H1 (cell line): ENCODE measurements around the gene CEP95. TPM values are rescaled to one million over a fixed set of nuclear protein-coding genes. Genes with fewer than 3 reads are reported as not detected.

Source experiments
- CTCF ChIA-PET: fragments of 300-600 bp; sonication (Branson Sonifier 250); formaldehyde crosslinking; loops from one replicate; lab custom pipeline; 2021; ENCODE audit not compliant: partially characterized antibody; lab: Charles Lee
- POLR2A ChIA-PET: fragments of 300-600 bp; sonication (Branson Sonifier 250); formaldehyde crosslinking; loops from one replicate; lab custom pipeline; 2021; ENCODE audit warnings: inconsistent platforms; ENCODE audit not compliant: partially characterized antibody; lab: Charles Lee
- DNase-seq, 2 experiments: peaks; one replicate each; pipeline versions ENCODE4 v3.0.0 to v3.0.0-alpha.2; 2010 to 2022; ENCODE audit warnings: low spot score in 2 of 2, low read depth in 1 of 2, mixed read lengths in 1 of 2
- FAIRE-seq: peaks from 2 replicates; lab custom pipeline; 2011; peaks lifted over from hg19 to GRCh38; lab: Jason Lieb, UNC
- H2AFZ ChIP-seq: 2 replicates; pipeline ENCODE4 v1.8.1; 2012; ENCODE audit warnings: low read length, inconsistent platforms
- H2AK5ac ChIP-seq: 2 replicates; pipeline ENCODE4 v1.6.1; 2013; ENCODE audit warnings: low read depth, low read length
- H2BK120ac ChIP-seq: replicated peaks from 2 replicates; pipeline ENCODE3; 2013; ENCODE audit warnings: low read depth, low read length, inconsistent platforms
- H2BK12ac ChIP-seq: 2 replicates; pipeline ENCODE4 v1.6.1; 2013; ENCODE audit warnings: low read depth, low read length
- H2BK15ac ChIP-seq: 2 replicates; pipeline ENCODE4 v1.6.1; 2013; ENCODE audit warnings: low read length
- H2BK20ac ChIP-seq: 2 replicates; pipeline ENCODE4 v1.6.1; 2013; ENCODE audit warnings: low read length
- H2BK5ac ChIP-seq: 2 replicates; pipeline ENCODE4 v1.6.1; 2013; ENCODE audit warnings: low read depth, low read length
- H3K14ac ChIP-seq: 2 replicates; pipeline ENCODE4 v1.6.1; 2013; ENCODE audit warnings: inconsistent platforms; ENCODE audit not compliant: insufficient read length
- H3K18ac ChIP-seq: 2 replicates; pipeline ENCODE4 v1.6.1; 2013; ENCODE audit warnings: low read length; ENCODE audit errors: extremely low read depth
- H3K23ac ChIP-seq: 2 replicates; pipeline ENCODE4 v1.6.1; 2013; ENCODE audit warnings: inconsistent platforms; ENCODE audit not compliant: insufficient read length
- H3K23me2 ChIP-seq: 2 replicates; pipeline ENCODE4 v1.6.1; 2013; ENCODE audit warnings: low read depth, low read length
- H3K27ac ChIP-seq: 2 replicates; pipeline ENCODE4 v1.6.1; 2011; ENCODE audit warnings: low read depth, low read length, inconsistent platforms
- H3K27me3 ChIP-seq, 4 experiments: replicated peaks in 1 of 4; 1 replicate in 1 of 4; 2 replicates in 3 of 4; pipeline versions ENCODE4 v1.6.1 to v1.8.1; 2011 to 2013; ENCODE audit warnings: low read length in 3 of 4, mild to moderate bottlenecking in 3 of 4, inconsistent platforms in 2 of 4, mixed read lengths in 2 of 4, moderate library complexity in 1 of 4; ENCODE audit not compliant: control insufficient read depth in 3 of 4, insufficient read depth in 3 of 4; ENCODE audit errors: extremely low read depth in 1 of 4
- H3K36me3 ChIP-seq, 4 experiments: 2 replicates each; pipeline versions ENCODE4 v1.6.1 to v1.8.1; 2011 to 2013; ENCODE audit warnings: mild to moderate bottlenecking in 4 of 4, low read length in 3 of 4, moderate library complexity in 2 of 4, control low read depth in 1 of 4, inconsistent platforms in 1 of 4; ENCODE audit not compliant: insufficient read depth in 4 of 4, control insufficient read depth in 2 of 4
- H3K4ac ChIP-seq: replicated peaks from 2 replicates; pipeline ENCODE3; 2013; ENCODE audit warnings: low read length, low read depth, mixed read lengths, inconsistent platforms; ENCODE audit not compliant: insufficient read length
- H3K4me1 ChIP-seq, 4 experiments: replicated peaks in 1 of 4; 1 replicate in 1 of 4; 2 replicates in 3 of 4; pipeline versions ENCODE4 v1.6.1 to v1.8.1; 2011 to 2013; ENCODE audit warnings: low read length in 3 of 4, inconsistent platforms in 2 of 4, mixed read lengths in 1 of 4; ENCODE audit not compliant: insufficient read depth in 4 of 4, control insufficient read depth in 3 of 4
- H3K4me2 ChIP-seq, 2 experiments: 2 replicates each; pipeline versions ENCODE4 v1.6.1 to v1.8.1; 2011 to 2013; ENCODE audit warnings: low read depth in 2 of 2, low read length in 2 of 2, control low read depth in 1 of 2, inconsistent platforms in 1 of 2, mild to moderate bottlenecking in 1 of 2; ENCODE audit not compliant: insufficient read depth in 1 of 2
- H3K4me3 ChIP-seq, 4 experiments: fragments of 200-600, 300-600 bp in 1 of 4; sonication (generic), shearing (Covaris generic), sonication (Bioruptor Twin) in 1 of 4; 2 replicates each; pipeline versions ENCODE4 v1.5.1 to v1.8.1; 2011 to 2016; ENCODE audit warnings: low read length in 4 of 4, low read depth in 3 of 4, control low read depth in 2 of 4, inconsistent platforms in 2 of 4, mild to moderate bottlenecking in 2 of 4, mixed read lengths in 1 of 4, moderate library complexity in 1 of 4; ENCODE audit not compliant: insufficient read depth in 2 of 4; ENCODE audit errors: extremely low read depth in 1 of 4
- H3K56ac ChIP-seq: replicated peaks from 2 replicates; pipeline ENCODE3; 2013; ENCODE audit warnings: low read depth, mild to moderate bottlenecking, mixed read lengths, low read length, inconsistent platforms; ENCODE audit not compliant: insufficient read length
- H3K79me1 ChIP-seq: 2 replicates; pipeline ENCODE4 v1.6.1; 2013; ENCODE audit warnings: low read depth, low read length, control low read depth
- H3K79me2 ChIP-seq, 2 experiments: 2 replicates each; pipeline versions ENCODE4 v1.6.1 to v1.8.1; 2012 to 2013; ENCODE audit warnings: low read length in 2 of 2, mild to moderate bottlenecking in 2 of 2, inconsistent platforms in 1 of 2; ENCODE audit not compliant: insufficient read depth in 2 of 2, control insufficient read depth in 1 of 2
- H3K9ac ChIP-seq, 4 experiments: replicated peaks in 1 of 4; 1 replicate in 1 of 4; 2 replicates in 3 of 4; pipeline versions ENCODE4 v1.6.1 to v1.8.1; 2011 to 2013; ENCODE audit warnings: low read depth in 3 of 4, low read length in 3 of 4, control low read depth in 2 of 4, mild to moderate bottlenecking in 2 of 4, moderate library complexity in 2 of 4, inconsistent platforms in 1 of 4; ENCODE audit errors: extremely low read depth in 1 of 4
- H3K9me3 ChIP-seq, 2 experiments: 2 replicates each; pipeline versions ENCODE4 v1.6.1 to v1.8.1; 2012 to 2013; ENCODE audit warnings: mild to moderate bottlenecking in 2 of 2, moderate library complexity in 2 of 2, control low read depth in 1 of 2, inconsistent platforms in 1 of 2, low read depth in 1 of 2, low read length in 1 of 2, mixed read lengths in 1 of 2; ENCODE audit not compliant: insufficient read depth in 2 of 2
- H4K20me1 ChIP-seq, 2 experiments: replicated peaks in 1 of 2; 2 replicates each; pipeline versions ENCODE3 to v1.8.1; 2011 to 2013; ENCODE audit warnings: inconsistent platforms in 2 of 2, low read length in 2 of 2, mild to moderate bottlenecking in 1 of 2; ENCODE audit not compliant: insufficient read depth in 2 of 2, control insufficient read depth in 1 of 2
- H4K5ac ChIP-seq: 2 replicates; pipeline ENCODE4 v1.6.1; 2013; ENCODE audit warnings: low read length, low read depth, mixed read lengths, inconsistent platforms; ENCODE audit not compliant: insufficient read length
- H4K8ac ChIP-seq: 2 replicates; pipeline ENCODE4 v1.8.0; 2013; ENCODE audit warnings: mild to moderate bottlenecking, moderate library complexity, low read length, inconsistent platforms; ENCODE audit not compliant: insufficient read depth; ENCODE audit errors: extremely low read depth
- H4K91ac ChIP-seq: replicated peaks from 2 replicates; pipeline ENCODE3; 2013; ENCODE audit warnings: low read length, mixed read lengths, inconsistent platforms; ENCODE audit not compliant: insufficient read length
- BCL11A ChIP-seq, 2 experiments: IDR thresholded peaks; one replicate each; pipeline ENCODE4 v1.6.1; 2011; ENCODE audit warnings: low read depth in 2 of 2, low read length in 2 of 2, mild to moderate bottlenecking in 2 of 2
- CEBPB ChIP-seq: IDR thresholded peaks from 2 replicates; pipeline ENCODE4 v1.6.1; 2012; ENCODE audit warnings: low read depth, low read length
- FOSL1 ChIP-seq: IDR thresholded peaks from 2 replicates; pipeline ENCODE4 v1.6.1; 2011; ENCODE audit warnings: mild to moderate bottlenecking, low read depth, low read length, moderate library complexity; ENCODE audit not compliant: insufficient read depth
- SIRT6 ChIP-seq: IDR thresholded peaks from one replicate; pipeline ENCODE4 v1.7.1; 2012; ENCODE audit warnings: low read length, inconsistent platforms
- TAF1 ChIP-seq: IDR thresholded peaks from 2 replicates; pipeline ENCODE4 v1.6.1; 2011; ENCODE audit warnings: mild to moderate bottlenecking, low read depth, low read length
- WGBS, 2 experiments: shearing (Covaris generic) in 1 of 2; methylation state at CpG; one replicate each; pipeline versions ENCODE4 v1.1.6 to v1.1.7; 2013 to 2015; ENCODE audit warnings: low lambda C conversion rate in 2 of 2, mixed read lengths in 2 of 2, inconsistent platforms in 1 of 2, low coverage in 1 of 2, missing lambda C conversion rate in 1 of 2; ENCODE audit not compliant: insufficient replicate concordance in 2 of 2, insufficient coverage in 1 of 2, insufficient read length in 1 of 2; ENCODE audit errors: extremely low coverage in 1 of 2, missing lambda C conversion rate in 1 of 2; 5-methylcytosine and 5-hydroxymethylcytosine counted together
- polyA plus RNA-seq, 7 experiments: library from polyadenylated mRNA; depleted of rRNA in 3 of 7; stranded (reverse) in 5 of 7; unstranded in 2 of 7; fragments of >200 nt in 5 of 7; fragments of 200-250 nt in 2 of 7; gene quantifications; 1 replicate in 5 of 7; 2 replicates in 1 of 7; 4 replicates in 1 of 7; pipeline versions ENCODE4 v1.2.1 to v1.2.3, GENCODE V29; 2011 to 2013; ENCODE audit warnings: missing spikeins in 2 of 7, mixed read lengths in 2 of 7
- total RNA-seq: library from RNA; stranded (reverse); fragmentation: NEBNext Ultra II Directional; extraction: Animal tissue kit (Norgen Biotek cat#: 25700); gene quantifications from 2 replicates; pipeline ENCODE4 v1.2.1, GENCODE V29; 2021

The CEP95 gene
- total and polyA plus RNA-seq, 2 of the 8 experiments (the other 6 are each of a cell fraction or from before 2014, with no cell fraction given): 22.3 to 51.5 TPM

GRCh38 chr17:64494121-64494520, 12.7 kb upstream of the CEP95 start:
- no peak overlapping the region for H3K4ac ChIP-seq
- peaks cover 11 to 57% (median 34%) of the 10 kb centered on the region in 4 experiments for H3K36me3 ChIP-seq
- no peak overlapping the region for H3K27ac ChIP-seq
- H3K9ac ChIP-seq: no peak overlapping the region
- H4K91ac ChIP-seq: no peak overlapping the region
- H3K23ac ChIP-seq: no peak overlapping the region
- DNase-seq (no peak), FAIRE-seq (no peak)
- H3K27me3 ChIP-seq: no peaks in the 10 kb centered on the region
- no peak overlapping the region for H3K14ac ChIP-seq
- H2BK20ac ChIP-seq: no peak overlapping the region
- peaks cover 2 to 3% of the 10 kb centered on the region in 2 experiments for H4K20me1 ChIP-seq
- H3K9me3 ChIP-seq: peaks cover 0 to 2% of the 10 kb centered on the region in 2 experiments; a peak in 1 of 4 replicates
- H3K79me1 ChIP-seq: peaks cover 9% of the 10 kb centered on the region
- no peak overlapping the region for H2BK12ac ChIP-seq
- no peak overlapping the region for H2AK5ac ChIP-seq
- H3K23me2 ChIP-seq: peaks cover 6% of the 10 kb centered on the region
- POLR2A ChIA-PET: interaction anchor here (11.8 kb wide), 1 partner anchor 11 kb away, joined by 320 read pairs; the partner anchor contains the start of genes CEP95 and DDX5
- H3K4me1 ChIP-seq: peaks cover 0 to 3% (median 0%) of the 10 kb centered on the region in 4 experiments; a peak in 1 of 7 replicates
- peak overlapping the region in 1 of 4 experiments; percentile 70; a peak in 1 of 8 replicates for H3K4me3 ChIP-seq
- H4K5ac ChIP-seq: no peak overlapping the region
- no peak overlapping the region for H3K18ac ChIP-seq
- no peak overlapping the region for H2AFZ ChIP-seq
- H2BK5ac ChIP-seq: no peak overlapping the region
- CTCF ChIA-PET: no interaction called here
- H3K79me2 ChIP-seq: peaks cover 7 to 36% of the 10 kb centered on the region in 2 experiments; a peak in 3 of 4 replicates
- WGBS, 2 experiments: 90% methylated on average over 2 of the region's 2 CpGs; no CpG with 5 or more reads in 1 of the 2 experiments
- no peak overlapping the region for H3K56ac ChIP-seq
- no peak overlapping the region for H3K4me2 ChIP-seq
- no peak overlapping the region for H2BK120ac ChIP-seq
- H2BK15ac ChIP-seq: no peak overlapping the region
- no peak overlapping the region for H4K8ac ChIP-seq
- TF ChIP-seq BCL11A (IDR thresholded peaks at IDR 0.05; ENCODE audit: low read depth in 2 of 2, low read length in 2 of 2) (no peak), FOSL1 (no peak), CEBPB (0 out of 2 replicates have a peak, but pooled peaks have one; percentile 32), TAF1 (no peak), SIRT6 (no peak)
